Measurements from ENCODE around the gene GUCY2C.

The GUCY2C gene

DNA sequence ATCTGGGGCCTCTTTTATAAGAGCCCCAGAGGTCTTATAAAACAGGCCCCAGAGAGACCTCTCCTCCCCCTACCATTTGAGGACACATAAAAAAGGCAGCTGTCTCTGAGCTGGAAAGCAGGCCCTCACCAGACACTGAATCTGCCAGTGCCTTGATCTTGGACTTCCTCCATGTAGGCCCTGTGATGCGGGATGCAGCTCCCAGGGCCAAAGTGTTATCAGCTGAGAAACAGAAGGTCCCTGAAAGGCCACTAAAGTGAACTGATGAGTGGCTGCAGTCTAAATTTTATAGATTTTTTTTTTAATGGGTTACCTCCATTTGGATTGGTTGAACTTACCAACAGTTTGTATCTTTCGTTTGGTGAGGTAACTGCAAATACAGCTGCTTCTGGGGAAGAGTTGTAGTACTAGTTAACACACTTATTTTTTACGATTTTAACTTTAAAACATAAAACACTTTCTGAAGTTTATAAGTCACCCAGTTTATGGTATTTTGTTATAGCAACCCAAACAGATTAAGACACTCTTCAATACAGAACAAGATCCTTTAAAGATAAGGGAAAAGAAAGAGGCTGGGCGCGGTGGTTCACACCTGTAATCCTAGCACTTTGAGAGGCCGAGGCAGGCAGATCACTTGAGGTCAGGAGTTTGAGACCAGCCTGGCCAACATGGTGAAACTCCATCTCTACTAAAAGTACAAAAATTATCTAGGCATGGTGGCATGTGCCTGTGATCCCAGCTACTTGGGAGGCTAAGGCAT lies 5.6 kb upstream of the GUCY2C start:
- Histone ChIP-seq H3K27ac (ENCODE audit: low read depth, low read length) (no peak overlapping the region), H3K4me3 (ENCODE audit: low read depth, low read length) (no peak overlapping the region), H3K9ac (ENCODE audit: low read length) (no peak overlapping the region), H3K4me1 (ENCODE audit: control insufficient read depth, insufficient read depth, low read length) (peaks cover 6% of the 10 kb centered on the region), H3K27me3 (ENCODE audit: control insufficient read depth, insufficient read depth, low read length) (no peaks in the 10 kb centered on the region), H3K9me3 (ENCODE audit: control insufficient read depth, insufficient read depth, low read depth, low read length) (no peaks in the 10 kb centered on the region), H3K36me3 (ENCODE audit: control insufficient read depth, insufficient read depth, low read length) (peaks cover 74% of the 10 kb centered on the region)

- H3K27ac ChIP-seq (ENCODE audit: low read depth, low read length): no peak overlapping the region
- H3K36me3 ChIP-seq (ENCODE audit: control insufficient read depth, insufficient read depth, low read length): peaks cover 70% of the 10 kb centered on the region
- no peaks in the 10 kb centered on the region for H3K9me3 ChIP-seq (ENCODE audit: control insufficient read depth, insufficient read depth, low read depth, low read length)
- H3K4me1 ChIP-seq (ENCODE audit: control insufficient read depth, insufficient read depth, low read length): peaks cover 6% of the 10 kb centered on the region
- no peak overlapping the region for H3K4me3 ChIP-seq (ENCODE audit: low read depth, low read length)
- no peaks in the 10 kb centered on the region for H3K27me3 ChIP-seq (ENCODE audit: control insufficient read depth, insufficient read depth, low read length)
- H3K9ac ChIP-seq (ENCODE audit: low read length): no peak overlapping the region
Observed at GRCh38 chr12:14700935-14701334, 4.5 kb upstream of the GUCY2C start.

GRCh38 chr12:14699923-14700322 lies 3.5 kb upstream of the GUCY2C start:
- Histone ChIP-seq H3K27ac (ENCODE audit: low read depth, low read length) (no peak overlapping the region), H3K4me3 (ENCODE audit: low read depth, low read length) (no peak overlapping the region), H3K9me3 (ENCODE audit: control insufficient read depth, insufficient read depth, low read depth, low read length) (no peaks in the 10 kb centered on the region), H3K27me3 (ENCODE audit: control insufficient read depth, insufficient read depth, low read length) (no peaks in the 10 kb centered on the region), H3K36me3 (ENCODE audit: control insufficient read depth, insufficient read depth, low read length) (peaks cover 67% of the 10 kb centered on the region), H3K4me1 (ENCODE audit: control insufficient read depth, insufficient read depth, low read length) (peaks cover 2% of the 10 kb centered on the region; the same call in 1 of the 2 replicates), H3K9ac (ENCODE audit: low read length) (no peak overlapping the region)

DNA sequence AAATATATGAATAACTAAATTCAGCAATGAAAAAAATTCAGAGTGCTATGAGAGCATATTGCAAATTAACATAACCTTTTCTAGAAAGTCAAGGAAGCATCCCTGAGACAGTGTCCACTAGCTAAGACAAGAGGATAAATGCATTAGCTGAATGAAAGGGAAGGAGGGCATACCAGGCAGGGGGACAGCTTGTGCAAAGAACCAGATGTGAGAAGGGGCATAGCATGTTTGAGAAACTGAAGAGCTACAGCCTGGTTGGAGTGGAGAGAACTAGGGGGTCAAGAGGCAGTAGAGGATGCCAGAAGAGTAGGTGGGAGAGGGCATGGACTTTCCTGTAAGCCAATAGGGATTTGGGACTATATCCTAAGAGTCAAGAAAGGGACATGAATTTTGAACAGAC lies 2.2 kb upstream of the GUCY2C start:
- no peak overlapping the region for H3K27ac ChIP-seq (ENCODE audit: low read depth, low read length)
- no peak overlapping the region for H3K4me3 ChIP-seq (ENCODE audit: low read depth, low read length)
- no peaks in the 10 kb centered on the region for H3K9me3 ChIP-seq (ENCODE audit: control insufficient read depth, insufficient read depth, low read depth, low read length)
- H3K36me3 ChIP-seq (ENCODE audit: control insufficient read depth, insufficient read depth, low read length): peaks cover 54% of the 10 kb centered on the region
- no peaks in the 10 kb centered on the region for H3K27me3 ChIP-seq (ENCODE audit: control insufficient read depth, insufficient read depth, low read length)
- H3K4me1 ChIP-seq (ENCODE audit: control insufficient read depth, insufficient read depth, low read length): peaks cover 3% of the 10 kb centered on the region; the same call in 1 of the 2 replicates
- no peak overlapping the region for H3K9ac ChIP-seq (ENCODE audit: low read length)

DNA sequence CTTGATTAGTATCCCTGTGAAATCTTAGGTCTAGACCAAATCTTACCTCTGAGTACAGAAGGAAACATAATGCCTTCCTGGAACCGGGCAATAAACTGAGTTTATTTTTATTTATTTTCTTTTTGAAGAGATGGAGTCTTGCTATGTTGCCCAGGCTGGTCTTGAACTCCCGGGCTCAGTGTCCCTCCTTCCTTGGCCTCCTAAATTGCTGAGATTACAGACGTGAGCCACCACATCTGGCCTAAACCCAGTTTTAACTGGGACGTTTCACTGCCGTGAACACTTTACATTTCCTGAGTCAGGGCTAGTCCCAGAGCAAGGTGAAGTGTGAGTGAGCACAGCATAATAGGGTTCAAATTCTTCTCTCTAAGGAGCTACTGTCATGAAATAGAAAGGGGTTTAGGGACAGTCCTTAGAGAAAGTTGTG lies 671 bp downstream of the GUCY2C start:
- H3K36me3 ChIP-seq (ENCODE audit: control insufficient read depth, insufficient read depth, low read length): peaks cover 27% of the 10 kb centered on the region
- H3K4me3 ChIP-seq (ENCODE audit: low read depth, low read length): no peak overlapping the region
- peaks cover 12% of the 10 kb centered on the region; the same call in 1 of the 2 replicates for H3K4me1 ChIP-seq (ENCODE audit: control insufficient read depth, insufficient read depth, low read length)
- H3K9ac ChIP-seq (ENCODE audit: low read length): no peak overlapping the region
- H3K27me3 ChIP-seq (ENCODE audit: control insufficient read depth, insufficient read depth, low read length): no peaks in the 10 kb centered on the region
- H3K9me3 ChIP-seq (ENCODE audit: control insufficient read depth, insufficient read depth, low read depth, low read length): no peaks in the 10 kb centered on the region
- H3K27ac ChIP-seq (ENCODE audit: low read depth, low read length): no peak overlapping the region

- H3K36me3 ChIP-seq (ENCODE audit: control insufficient read depth, insufficient read depth, low read length): peaks cover 19% of the 10 kb centered on the region
- H3K4me3 ChIP-seq (ENCODE audit: low read depth, low read length): no peak overlapping the region
- H3K9me3 ChIP-seq (ENCODE audit: control insufficient read depth, insufficient read depth, low read depth, low read length): no peaks in the 10 kb centered on the region
- peaks cover 12% of the 10 kb centered on the region; the same call in 1 of the 2 replicates for H3K4me1 ChIP-seq (ENCODE audit: control insufficient read depth, insufficient read depth, low read length)
- no peak overlapping the region for H3K27ac ChIP-seq (ENCODE audit: low read depth, low read length)
- no peaks in the 10 kb centered on the region for H3K27me3 ChIP-seq (ENCODE audit: control insufficient read depth, insufficient read depth, low read length)
- H3K9ac ChIP-seq (ENCODE audit: low read length): no peak overlapping the region
Observed at GRCh38 chr12:14694970-14695369, 1.4 kb downstream of the GUCY2C start.

GRCh38 chr12:14694145-14694714 lies 2.2 kb downstream of the GUCY2C start:
- Histone ChIP-seq H3K27ac (ENCODE audit: low read depth, low read length) (no peak overlapping the region), H3K9me3 (ENCODE audit: control insufficient read depth, insufficient read depth, low read depth, low read length) (no peaks in the 10 kb centered on the region), H3K4me1 (ENCODE audit: control insufficient read depth, insufficient read depth, low read length) (peaks cover 12% of the 10 kb centered on the region; the same call in 1 of the 2 replicates), H3K27me3 (ENCODE audit: control insufficient read depth, insufficient read depth, low read length) (peaks cover 1% of the 10 kb centered on the region; the same call in 1 of the 2 replicates), H3K4me3 (ENCODE audit: low read depth, low read length) (no peak overlapping the region), H3K9ac (ENCODE audit: low read length) (no peak overlapping the region), H3K36me3 (ENCODE audit: control insufficient read depth, insufficient read depth, low read length) (peaks cover 12% of the 10 kb centered on the region; the same call in 1 of the 2 replicates)

GRCh38 chr12:14693116-14693515 lies 3.3 kb downstream of the GUCY2C start:
- peaks cover 4% of the 10 kb centered on the region; the same call in 1 of the 2 replicates for H3K27me3 ChIP-seq (ENCODE audit: control insufficient read depth, insufficient read depth, low read length)
- H3K9ac ChIP-seq (ENCODE audit: low read length): no peak overlapping the region
- no peak overlapping the region for H3K27ac ChIP-seq (ENCODE audit: low read depth, low read length)
- peaks cover 6% of the 10 kb centered on the region; the same call in 1 of the 2 replicates for H3K36me3 ChIP-seq (ENCODE audit: control insufficient read depth, insufficient read depth, low read length)
- H3K4me1 ChIP-seq (ENCODE audit: control insufficient read depth, insufficient read depth, low read length): peaks cover 12% of the 10 kb centered on the region; the same call in 1 of the 2 replicates
- no peaks in the 10 kb centered on the region for H3K9me3 ChIP-seq (ENCODE audit: control insufficient read depth, insufficient read depth, low read depth, low read length)
- no peak overlapping the region for H3K4me3 ChIP-seq (ENCODE audit: low read depth, low read length)

GRCh38 chr12:14691560-14691959 lies 4.8 kb downstream of the GUCY2C start:
- Histone ChIP-seq H3K9ac (ENCODE audit: low read length) (no peak overlapping the region), H3K4me3 (ENCODE audit: low read depth, low read length) (no peak overlapping the region), H3K9me3 (ENCODE audit: control insufficient read depth, insufficient read depth, low read depth, low read length) (no peaks in the 10 kb centered on the region), H3K36me3 (ENCODE audit: control insufficient read depth, insufficient read depth, low read length) (peaks cover 6% of the 10 kb centered on the region; the same call in 1 of the 2 replicates), H3K27me3 (ENCODE audit: control insufficient read depth, insufficient read depth, low read length) (peaks cover 14% of the 10 kb centered on the region), H3K27ac (ENCODE audit: low read depth, low read length) (no peak overlapping the region), H3K4me1 (ENCODE audit: control insufficient read depth, insufficient read depth, low read length) (peaks cover 12% of the 10 kb centered on the region; the same call in 1 of the 2 replicates)

- H3K36me3 ChIP-seq (ENCODE audit: control insufficient read depth, insufficient read depth, low read length): peaks cover 1% of the 10 kb centered on the region; the same call in 1 of the 2 replicates
- peaks cover 29% of the 10 kb centered on the region for H3K27me3 ChIP-seq (ENCODE audit: control insufficient read depth, insufficient read depth, low read length)
- no peak overlapping the region for H3K4me3 ChIP-seq (ENCODE audit: low read depth, low read length)
- no peak overlapping the region for H3K27ac ChIP-seq (ENCODE audit: low read depth, low read length)
- peaks cover 12% of the 10 kb centered on the region; the same call in 1 of the 2 replicates for H3K4me1 ChIP-seq (ENCODE audit: control insufficient read depth, insufficient read depth, low read length)
- H3K9me3 ChIP-seq (ENCODE audit: control insufficient read depth, insufficient read depth, low read depth, low read length): no peaks in the 10 kb centered on the region
- H3K9ac ChIP-seq (ENCODE audit: low read length): no peak overlapping the region
Observed at GRCh38 chr12:14689996-14690395, 6.4 kb downstream of the GUCY2C start.

GRCh38 chr12:14689144-14689543 lies 7.3 kb downstream of the GUCY2C start:
- Histone ChIP-seq H3K27ac (ENCODE audit: low read depth, low read length) (no peak overlapping the region), H3K4me3 (ENCODE audit: low read depth, low read length) (no peak overlapping the region), H3K36me3 (ENCODE audit: control insufficient read depth, insufficient read depth, low read length) (no peaks in the 10 kb centered on the region), H3K9me3 (ENCODE audit: control insufficient read depth, insufficient read depth, low read depth, low read length) (no peaks in the 10 kb centered on the region), H3K27me3 (ENCODE audit: control insufficient read depth, insufficient read depth, low read length) (peaks cover 37% of the 10 kb centered on the region), H3K4me1 (ENCODE audit: control insufficient read depth, insufficient read depth, low read length) (0 out of 2 replicates have a peak, but pooled peaks cover 8% of the 10 kb centered on the region), H3K9ac (ENCODE audit: low read length) (no peak overlapping the region)

Data from HUES6 (cell line).